ENCODE measurements around the gene FTCDNL1.

- TF ChIP-seq POLR2A (IDR thresholded peaks at IDR 0.05) (no peak), CTCF (IDR thresholded peaks at IDR 0.05) (no peak)
These were observed 14.0 kb downstream of the FTCDNL1 start for GRCh38 chr2:199836943-199837342.
